SKM-1 (cell line): ENCODE data around the gene SAYSD1.
"Not testable (repeated sequence)": the region's sequence is repeated elsewhere in the genome, so short reads cannot be mapped to it uniquely, and the experiment has no call there.

Experiments used
- DNase-seq: peaks from one replicate; lab custom pipeline; 2025; ENCODE audit not compliant: unreplicated experiment; lab: John Stamatoyannopoulos, UW

Gene SAYSD1, protein sequence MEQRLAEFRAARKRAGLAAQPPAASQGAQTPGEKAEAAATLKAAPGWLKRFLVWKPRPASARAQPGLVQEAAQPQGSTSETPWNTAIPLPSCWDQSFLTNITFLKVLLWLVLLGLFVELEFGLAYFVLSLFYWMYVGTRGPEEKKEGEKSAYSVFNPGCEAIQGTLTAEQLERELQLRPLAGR

DNA sequence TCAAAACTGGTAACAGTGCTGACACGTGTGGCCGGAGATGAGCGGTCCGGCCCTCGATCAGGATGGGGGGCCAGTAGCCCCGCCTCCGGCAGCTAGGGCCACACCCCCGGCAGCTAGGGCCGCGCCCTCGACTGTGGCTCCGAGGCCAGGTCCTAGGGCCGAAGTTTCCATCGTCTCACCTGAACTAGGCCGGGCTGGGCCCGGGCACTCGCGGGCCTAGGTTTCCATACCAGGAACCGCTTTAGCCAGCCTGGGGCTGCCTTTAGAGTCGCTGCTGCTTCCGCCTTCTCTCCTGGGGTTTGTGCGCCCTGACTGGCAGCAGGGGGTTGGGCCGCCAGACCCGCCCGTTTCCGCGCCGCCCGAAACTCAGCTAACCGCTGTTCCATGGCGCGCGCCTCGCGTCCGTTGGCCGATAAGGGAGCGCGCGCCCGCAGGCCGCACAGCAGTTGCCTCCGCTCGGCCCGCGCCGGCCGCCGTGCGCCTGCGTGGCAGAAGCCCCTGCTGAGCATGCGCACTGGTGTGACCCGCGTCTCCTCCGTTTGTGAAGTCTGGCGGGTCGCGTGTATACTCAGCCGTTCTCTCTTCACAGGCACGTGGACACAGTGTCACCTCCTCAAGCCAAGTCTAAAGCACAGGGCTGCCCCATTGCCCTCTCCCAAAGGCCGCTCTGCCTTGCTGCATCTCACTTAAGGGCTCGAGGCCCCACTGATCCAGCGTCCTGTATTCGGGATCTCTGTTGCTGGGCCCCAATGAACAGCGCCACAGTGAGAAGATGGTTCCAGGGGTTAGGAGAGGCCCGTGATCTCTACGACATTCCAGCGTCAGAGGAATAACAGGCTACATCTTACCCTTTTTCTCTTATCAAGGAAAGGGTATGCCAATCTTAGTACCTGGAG lies at the start of gene SAYSD1:
SAYSD1 (minus strand) TSS at position 483 of the 896 bp plus-strand sequence; CDS start at position 386, 97 bp downstream.
- DNase-seq = peak; percentile 86

DNA sequence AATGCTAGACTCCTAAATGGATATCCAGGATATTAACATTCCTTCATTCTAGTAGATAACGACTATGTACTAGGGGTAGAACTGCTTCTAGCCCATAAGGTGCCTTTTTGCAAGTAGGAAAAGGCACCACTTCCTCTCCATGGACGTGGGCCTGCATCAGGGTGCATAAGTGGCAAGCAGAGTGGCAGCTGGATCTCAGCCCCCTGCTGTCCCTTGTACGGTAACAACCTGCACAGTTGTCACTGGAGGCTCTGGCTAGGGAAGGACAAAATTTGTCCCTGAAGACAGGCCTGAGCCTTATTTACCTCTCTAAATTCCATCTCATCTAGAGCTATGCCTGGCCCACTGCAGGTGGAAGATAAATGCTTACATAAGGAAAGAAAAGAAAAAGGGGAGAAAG lies 42.5 kb upstream of the SAYSD1 start:
- no peak for DNase-seq

DNA sequence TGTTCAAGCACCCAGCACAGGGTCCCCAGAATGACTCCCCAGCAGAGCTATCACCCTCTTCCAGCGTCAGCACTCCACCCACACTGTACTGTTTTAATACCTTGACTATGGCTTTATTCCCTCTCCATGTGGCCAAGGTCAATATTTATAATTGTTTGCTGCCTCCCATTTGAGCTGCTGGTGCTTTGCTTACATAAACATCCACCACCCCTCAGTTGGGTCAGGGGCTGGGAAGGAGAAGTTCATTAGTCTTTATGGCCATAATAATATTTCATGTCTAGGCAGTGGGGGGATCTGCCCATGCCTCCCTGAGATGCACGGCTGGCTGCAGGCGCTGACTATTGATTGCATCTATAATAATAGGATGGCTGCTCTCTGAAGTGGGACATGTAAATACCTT lies 41.8 kb upstream of the SAYSD1 start:
- no peak for DNase-seq

DNA sequence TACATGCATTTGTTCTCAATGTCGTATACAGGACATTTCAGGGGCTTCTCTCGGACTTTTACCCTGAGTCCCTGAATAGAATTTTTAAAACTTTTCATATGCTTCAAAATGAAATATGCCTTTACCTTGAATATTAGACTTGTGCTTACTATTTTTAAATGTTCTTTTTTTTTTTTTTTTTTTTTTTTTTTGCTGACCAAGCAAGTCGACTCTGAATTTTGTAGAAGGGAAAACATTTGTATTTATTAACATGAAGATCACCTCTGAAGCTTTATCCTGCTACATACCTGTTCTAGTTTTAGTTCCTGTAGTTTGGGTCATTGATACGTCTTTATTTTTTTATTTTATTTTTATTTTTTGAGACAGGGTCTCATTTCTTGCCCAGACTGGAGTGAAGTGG lies 39.7 kb upstream of the SAYSD1 start:
- DNase-seq = no peak

DNA sequence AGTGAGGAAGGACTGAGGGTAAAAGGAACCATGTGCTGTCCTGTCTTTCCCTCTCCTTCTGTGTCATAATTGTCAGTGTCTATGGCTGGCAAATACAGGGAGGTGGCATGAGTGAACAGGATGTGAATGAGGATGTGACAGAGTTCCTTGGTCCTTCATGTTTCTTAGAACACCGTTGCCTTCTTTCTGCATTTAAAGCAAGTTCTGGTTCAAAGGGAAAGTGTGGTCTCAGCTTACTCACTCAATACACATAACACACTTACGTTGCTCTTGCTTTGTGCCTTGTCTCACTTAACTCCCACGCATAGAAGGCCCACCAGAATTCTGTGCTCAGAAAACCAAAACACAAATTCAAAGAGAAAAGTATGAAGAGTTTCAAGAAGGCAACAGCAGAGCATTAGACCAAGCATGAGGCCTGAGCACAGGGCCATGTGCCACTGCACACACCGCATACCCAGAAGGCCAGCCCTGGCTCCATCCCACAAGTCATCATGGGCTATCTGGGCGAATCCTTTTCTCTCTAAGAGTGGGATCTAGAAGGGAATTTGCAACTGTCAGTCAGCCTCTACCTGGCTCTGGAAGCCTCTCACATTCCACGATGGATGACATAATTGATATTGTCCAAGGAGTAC lies 38.9 kb upstream of the SAYSD1 start:
- DNase-seq = no peak

DNA sequence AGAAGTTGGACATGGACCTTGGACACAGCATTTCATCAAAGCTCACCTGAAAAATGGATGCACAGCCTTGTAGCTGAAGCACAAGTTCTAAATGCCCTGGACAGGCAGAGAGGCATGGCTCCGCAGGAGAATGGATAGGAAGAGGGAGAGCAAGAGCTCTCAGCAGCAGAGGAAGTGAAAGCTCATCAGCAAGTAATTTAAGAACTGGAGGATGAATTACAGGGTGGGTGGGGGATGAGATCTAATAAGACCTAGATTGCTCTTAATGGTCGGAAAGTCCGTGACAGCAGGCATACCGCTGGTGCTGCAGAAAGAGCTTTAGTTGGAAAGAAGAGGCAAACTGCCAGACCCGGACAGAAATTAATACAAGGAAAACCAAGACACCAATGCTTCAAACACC lies 37.3 kb upstream of the SAYSD1 start:
- no peak for DNase-seq

DNA sequence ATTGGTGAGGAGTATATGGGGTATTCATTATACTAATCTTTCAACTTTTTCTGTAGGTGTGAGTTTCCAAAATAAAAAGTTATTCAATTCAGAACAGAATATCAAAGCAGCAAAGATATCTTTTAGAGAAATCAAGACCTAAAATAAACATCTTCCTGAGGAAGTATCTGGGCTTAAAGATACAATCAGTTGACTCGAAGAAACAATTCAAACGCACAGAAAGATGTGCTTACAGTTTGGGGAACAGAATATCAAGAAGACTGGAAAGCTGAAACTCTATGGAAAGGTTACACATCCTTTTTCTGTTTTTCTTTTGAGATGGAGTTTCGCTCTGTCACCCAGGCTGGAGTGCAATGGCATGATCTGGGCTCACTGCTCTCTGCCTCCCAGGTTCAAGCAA lies 36.2 kb upstream of the SAYSD1 start:
- DNase-seq = no peak

DNA sequence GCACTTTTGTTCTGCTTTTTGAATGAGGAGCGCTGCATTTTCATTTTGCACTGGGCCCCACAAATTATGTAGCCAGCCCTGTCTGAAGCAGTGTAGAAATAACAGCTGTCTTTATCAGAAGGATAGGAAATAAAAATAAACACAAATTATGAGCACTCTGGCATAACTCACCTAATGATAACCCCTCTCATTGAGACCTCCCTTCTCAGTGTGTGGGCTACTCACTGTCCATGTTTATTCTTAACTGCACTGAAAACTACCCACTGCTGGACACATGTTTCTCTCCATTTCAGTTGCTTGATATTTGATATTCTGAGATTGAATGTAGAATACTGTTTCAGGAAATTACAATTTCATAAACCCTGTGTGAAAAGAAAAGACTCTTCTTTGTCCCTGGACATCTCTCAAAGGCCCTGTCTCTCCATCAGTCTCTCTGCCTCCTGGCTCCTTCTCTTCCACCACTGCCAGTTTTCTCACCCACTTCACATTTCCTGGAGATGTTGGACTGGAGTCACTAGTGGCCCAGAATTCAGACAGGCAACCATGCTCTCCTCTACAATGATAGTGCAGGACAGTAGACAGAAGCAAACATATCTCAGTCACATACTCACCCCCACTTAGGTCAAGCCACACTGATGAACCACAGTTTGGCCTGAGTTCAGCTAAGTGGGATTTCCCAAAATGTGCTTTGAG lies 29.6 kb upstream of the SAYSD1 start:
- DNase-seq = no peak

DNA sequence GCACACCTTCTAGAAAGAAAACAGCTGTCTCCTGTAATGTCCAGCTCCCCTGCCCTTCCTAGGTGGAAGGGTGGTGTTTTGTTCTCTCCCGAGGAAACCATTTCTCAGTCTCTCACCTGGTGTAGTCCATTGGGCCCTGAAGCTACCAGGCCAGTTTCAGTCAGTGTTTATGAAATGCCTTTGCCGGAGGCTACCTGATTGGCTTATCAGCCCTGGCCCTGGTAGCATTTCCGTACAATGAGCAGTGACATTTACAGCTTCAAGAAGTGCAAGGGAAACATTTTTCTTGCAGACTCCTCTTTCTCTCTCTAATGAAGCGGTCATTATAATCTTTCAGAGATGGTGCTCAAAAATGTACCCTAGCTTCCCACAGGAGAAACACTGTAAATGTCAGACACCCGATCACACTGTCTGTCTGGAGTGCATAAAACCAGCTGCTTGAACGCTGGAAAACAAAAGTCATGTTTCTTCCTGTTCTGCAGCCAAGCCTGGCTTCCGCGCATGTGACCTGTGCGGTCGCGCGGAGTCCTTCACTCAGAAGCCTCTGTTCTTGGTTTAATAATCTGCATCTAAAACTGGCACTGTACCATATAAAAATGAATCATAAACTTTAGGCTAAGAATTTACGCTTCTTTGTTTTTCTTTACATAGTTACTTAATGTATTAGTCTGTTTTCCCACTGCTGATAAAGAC lies 28.4 kb upstream of the SAYSD1 start:
- no peak for DNase-seq

DNA sequence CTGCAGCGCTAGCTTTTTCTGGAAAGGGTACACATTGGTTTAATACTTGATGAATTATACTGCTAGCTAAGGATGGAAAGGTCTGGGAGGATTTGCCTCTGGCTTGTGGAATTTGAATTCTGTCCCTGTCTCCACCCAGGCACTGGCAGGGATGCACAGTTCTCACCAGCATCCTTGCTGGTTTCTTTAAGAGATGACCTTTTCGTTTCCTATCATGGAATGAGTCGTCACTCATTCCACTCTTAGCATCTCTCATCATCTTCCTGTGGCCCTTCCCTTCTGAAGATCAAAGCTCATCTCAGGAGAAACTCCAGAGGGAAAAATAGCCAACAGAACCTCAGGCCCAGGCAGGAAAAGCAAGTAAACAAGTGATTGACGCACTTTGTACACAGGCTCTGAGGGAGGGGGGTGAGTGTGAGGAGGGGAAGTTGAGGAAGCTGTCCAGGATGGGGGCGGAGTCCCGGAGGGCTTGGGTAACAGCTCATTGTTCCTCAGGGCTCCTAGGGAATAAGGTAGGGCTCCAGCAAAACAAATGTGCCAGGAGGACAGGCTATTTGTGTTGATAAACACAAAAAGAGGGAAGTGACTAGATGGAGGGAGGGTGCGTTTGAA lies 25.7 kb upstream of the SAYSD1 start:
- no peak for DNase-seq

DNA sequence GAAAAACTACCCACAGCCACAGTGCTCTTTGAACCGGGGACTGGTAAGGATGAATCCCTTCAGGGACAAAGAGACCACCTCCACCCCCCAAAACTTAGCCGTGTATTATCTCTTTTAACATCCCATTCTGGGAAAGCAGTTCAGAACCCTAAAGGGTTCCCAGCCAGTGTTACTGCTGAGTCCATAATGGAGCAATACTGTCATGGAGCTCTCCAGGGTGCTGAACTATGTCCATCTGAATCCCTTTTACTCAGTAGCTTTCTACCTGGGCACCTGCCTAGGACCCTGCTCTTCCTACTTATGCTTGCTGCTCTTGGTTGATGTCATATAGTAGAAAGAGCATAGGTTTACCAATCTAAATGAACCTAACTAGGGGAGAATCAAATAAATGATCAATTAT lies 22.3 kb upstream of the SAYSD1 start:
- no peak for DNase-seq

DNA sequence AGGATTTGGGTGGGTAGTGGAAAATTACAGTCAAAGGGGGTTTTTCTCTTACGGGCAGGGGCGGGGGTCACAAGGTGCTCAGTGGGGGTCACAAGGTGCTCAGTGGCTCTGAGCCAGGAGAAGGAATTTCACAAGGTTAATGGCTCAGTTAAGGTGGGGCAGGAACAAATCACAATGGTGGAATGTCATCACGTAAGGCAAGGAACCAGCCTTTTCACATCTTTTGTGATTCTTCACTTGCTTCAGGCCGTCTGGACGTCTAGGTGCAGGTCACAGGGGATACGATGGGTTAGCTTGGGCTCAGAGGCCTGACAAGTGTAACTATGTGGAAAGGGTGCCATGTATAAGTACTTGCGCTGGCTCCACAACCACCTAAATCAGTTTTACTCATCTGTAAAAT lies 21.2 kb upstream of the SAYSD1 start:
- not testable (repeated sequence) for DNase-seq

DNA sequence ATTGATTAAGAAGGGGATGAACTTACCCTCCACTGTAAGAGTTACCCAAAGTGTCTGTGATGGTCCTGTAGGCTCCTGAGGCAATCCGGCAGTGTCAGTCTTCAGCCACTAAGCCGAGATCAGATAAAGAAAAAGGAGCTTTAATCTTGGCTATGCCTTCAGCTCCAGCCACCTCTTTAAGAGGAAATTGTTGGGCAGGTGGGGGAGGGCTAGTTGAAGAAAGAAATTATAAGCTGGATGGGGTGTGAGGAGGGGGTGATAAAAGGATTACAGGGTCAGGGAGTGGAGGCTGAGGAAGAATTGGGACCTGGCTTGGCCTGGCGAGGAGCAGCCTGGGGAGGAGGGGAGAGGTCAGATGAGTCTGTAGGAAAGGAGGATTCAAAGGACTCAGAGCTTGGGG lies 19.8 kb upstream of the SAYSD1 start:
- DNase-seq = not testable (repeated sequence)

DNA sequence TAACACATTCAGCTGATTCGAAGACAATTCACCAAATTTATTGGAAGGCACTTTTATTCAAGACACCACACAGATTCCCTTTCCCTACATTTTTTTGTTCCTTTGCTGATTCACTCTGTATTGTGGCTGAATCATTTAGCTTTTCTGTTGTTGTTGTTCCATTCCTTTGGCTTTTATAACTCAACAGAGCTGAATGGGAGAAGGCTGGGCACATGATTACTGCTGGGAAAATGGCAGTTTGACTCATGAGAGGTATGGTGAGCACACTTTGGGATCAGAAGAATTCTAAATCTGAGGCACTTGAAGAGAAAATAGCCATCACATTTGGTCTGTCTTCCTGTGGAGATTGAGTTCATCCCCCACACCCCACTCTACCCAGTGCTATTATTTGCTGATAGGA lies 15.7 kb upstream of the SAYSD1 start:
- DNase-seq = no peak

DNA sequence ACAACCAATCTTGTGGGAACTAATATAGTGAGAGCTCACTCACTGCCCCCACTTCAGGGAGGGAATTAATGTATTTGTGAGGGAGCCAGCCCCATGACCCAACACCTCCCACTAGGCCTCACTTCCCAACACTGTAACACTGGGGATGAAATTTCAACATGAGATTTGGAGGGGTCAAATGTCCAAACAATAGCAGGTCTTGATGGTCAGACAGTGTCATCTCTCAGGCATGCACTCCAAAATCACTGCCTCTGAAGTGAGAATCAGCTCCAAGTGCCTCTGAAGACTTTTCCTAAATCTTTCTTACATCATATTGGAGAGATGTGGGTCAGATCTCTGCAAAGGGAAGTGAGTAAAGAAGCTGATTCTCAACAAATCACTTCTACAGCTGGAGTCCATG lies 13.8 kb upstream of the SAYSD1 start:
- DNase-seq = no peak

DNA sequence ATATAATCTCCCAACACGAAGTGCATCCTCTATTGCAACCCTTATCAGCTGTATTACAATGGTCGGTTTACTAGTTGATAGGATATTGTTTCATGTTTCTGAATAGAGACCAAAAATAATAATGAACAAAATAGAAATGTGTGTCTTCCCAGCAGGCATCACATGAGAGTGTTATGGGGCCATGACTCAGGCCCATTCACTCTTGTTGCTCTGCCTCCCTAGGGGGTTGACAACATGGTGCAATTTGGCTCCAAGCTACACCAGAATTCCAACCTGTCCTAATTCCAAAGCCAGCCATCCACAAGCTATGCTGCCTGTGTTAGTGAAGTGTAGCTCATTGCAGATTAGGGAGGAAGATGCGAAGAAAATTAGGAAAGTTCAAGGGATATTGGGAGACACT lies 13.1 kb upstream of the SAYSD1 start:
- no peak for DNase-seq

DNA sequence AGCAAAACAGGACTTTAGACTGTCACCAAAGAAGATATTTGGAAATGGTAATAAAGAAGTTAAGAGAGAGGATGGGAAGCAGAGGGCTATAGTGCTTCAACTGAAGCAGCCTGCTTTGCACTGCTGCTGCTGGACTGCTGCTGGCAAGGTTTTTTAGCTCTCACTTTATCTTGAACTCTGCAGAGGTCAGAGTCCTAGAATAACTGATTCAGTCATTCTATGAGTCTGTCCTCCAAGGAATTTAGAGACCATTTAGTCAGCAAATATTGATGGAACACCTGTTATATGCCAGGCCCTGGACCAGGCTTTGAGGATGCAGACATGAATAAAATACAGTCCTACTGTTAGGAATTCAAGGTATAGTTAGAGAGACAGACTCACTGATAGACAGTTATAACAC lies 9.1 kb upstream of the SAYSD1 start:
- no peak for DNase-seq

DNA sequence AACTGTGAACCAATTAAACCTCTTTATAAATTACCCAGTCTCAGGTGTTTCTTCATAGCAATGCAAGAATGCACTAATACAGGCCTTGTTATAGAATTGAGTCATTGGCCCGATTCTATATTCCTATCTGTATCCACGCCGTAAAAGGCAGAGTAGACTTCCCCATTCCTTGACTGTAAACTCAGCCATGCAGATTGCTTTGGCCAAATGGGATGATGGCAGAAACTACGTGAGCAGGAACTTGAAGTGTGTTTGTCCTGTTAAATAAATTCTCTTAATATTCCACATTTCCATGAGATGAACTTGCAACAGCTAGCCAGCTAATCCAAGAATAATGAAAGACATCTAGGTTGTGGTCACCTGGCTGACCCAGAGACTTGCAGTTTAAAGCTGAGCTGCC lies 3.9 kb upstream of the SAYSD1 start:
- no peak for DNase-seq

DNA sequence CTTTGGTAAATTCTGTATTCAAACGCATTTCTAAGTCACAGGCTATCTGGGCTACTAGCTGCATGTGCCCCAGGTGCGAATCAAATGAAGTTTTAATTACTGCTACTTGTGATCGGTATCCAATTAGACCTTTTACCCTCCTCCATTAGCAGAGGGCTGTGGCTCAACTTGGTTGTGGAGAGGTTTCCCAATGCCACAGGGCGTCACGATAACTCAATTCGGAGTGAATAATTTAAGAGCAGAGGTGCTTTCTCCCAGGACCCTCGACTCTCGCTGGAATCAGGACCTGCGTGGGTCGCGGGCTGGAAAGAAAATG lies 640 bp downstream of the SAYSD1 start:
- DNase-seq = no peak

DNA sequence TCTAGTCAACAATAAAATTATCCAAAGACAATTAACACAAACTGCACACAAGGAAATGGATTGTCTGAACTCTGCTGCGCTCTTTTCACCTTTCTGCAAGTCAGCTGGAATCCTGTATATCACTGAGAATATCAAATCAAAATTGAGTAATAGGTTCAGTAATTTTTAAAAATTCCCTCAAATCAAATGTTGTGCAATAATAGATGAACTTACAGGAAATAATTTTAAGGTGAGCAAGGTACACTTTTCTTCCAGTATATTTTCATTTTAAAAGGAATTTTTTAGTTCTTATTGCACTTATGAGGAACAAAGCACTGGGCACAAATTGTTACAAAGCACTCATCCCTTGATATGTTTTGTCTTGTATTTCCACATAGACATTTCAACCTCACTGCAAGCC lies 1.2 kb downstream of the SAYSD1 start:
- DNase-seq = no peak

DNA sequence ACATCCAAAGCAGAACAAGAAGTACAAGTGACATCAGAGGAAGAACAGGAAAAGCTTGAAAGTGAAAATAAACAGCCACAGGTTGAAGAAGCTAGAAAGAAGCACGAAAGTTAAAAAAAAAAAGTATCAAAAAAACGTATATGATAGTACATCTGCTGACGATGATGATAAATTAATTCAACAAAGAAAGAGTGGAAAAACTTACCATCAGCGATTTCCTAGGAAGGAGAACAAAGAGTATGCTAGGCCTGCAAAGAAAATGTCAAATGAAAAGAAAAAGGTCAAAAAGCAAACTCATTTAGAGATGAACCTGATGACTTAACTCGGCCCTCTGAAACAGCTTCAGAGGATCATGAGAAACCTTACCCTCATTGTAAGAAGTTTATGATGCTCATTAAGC lies 3.7 kb downstream of the SAYSD1 start:
- no peak for DNase-seq
